K562 (cell line): Measurements from ENCODE around the gene CRB2. TPM values are rescaled to one million over a fixed set of nuclear protein-coding genes. Genes with fewer than 3 reads are reported as not detected.

Experiments
- ARID4B ChIP-seq: sonication (generic); formaldehyde crosslinking; IDR thresholded peaks from 2 replicates; pipeline ENCODE4 v1.8.0; 2022; ENCODE audit warnings: mild to moderate bottlenecking, missing genetic modification reagents
- DNMT1 ChIP-seq: fragments of 450-650 bp; IDR thresholded peaks from 2 replicates; pipeline ENCODE4 v1.6.1; 2016; ENCODE audit warnings: antibody characterized with exemption, mild to moderate bottlenecking
- GTF2F1 ChIP-seq: IDR thresholded peaks from 2 replicates; pipeline ENCODE4 v1.6.1; 2011; ENCODE audit warnings: low read depth, low read length, improper control_type of control experiment
- HDAC2 ChIP-seq: fragments of 450-650 bp; IDR thresholded peaks from 2 replicates; pipeline ENCODE4 v1.6.1; 2016; ENCODE audit warnings: mild to moderate bottlenecking
- HOMEZ ChIP-seq: fragments of 250-450 bp; sonication (Bioruptor Pico); IDR thresholded peaks from 2 replicates; pipeline ENCODE4 v1.4.0; 2020; ENCODE audit warnings: mild to moderate bottlenecking, moderate library complexity
- HSF4 ChIP-seq: fragments of 250-450 bp; sonication (Bioruptor Pico); IDR thresholded peaks from 2 replicates; pipeline ENCODE4 v2.1.2; 2022; ENCODE audit warnings: mild to moderate bottlenecking, moderate library complexity, borderline replicate concordance
- JUND ChIP-seq, 2 experiments: IDR thresholded peaks; 2 replicates in 1 of 2; 3 replicates in 1 of 2; pipeline ENCODE4 v1.6.1; 2011; ENCODE audit warnings: borderline replicate concordance in 2 of 2, low read depth in 2 of 2, low read length in 2 of 2, improper control_type of control experiment in 1 of 2, missing biosample characterization in 1 of 2, missing genetic modification characterization in 1 of 2, missing genetic modification reagents in 1 of 2
- NFYB ChIP-seq: IDR thresholded peaks from 2 replicates; pipeline ENCODE4 v1.6.1; 2011; ENCODE audit warnings: mild to moderate bottlenecking, moderate library complexity; ENCODE audit not compliant: insufficient read length; ENCODE audit errors: extremely low read depth
- NR2F6 ChIP-seq: fragments of 450-650 bp; formaldehyde crosslinking; IDR thresholded peaks from 2 replicates; pipeline ENCODE4 v1.4.0; 2020; ENCODE audit warnings: mild to moderate bottlenecking
- SMARCC2 ChIP-seq: fragments of 450-650 bp; IDR thresholded peaks from 2 replicates; pipeline ENCODE4 v1.6.1; 2017; ENCODE audit warnings: antibody characterized with exemption, moderate library complexity, mild to moderate bottlenecking, low read depth
- SRSF9 ChIP-seq: fragments of 200-400 bp; formaldehyde crosslinking; IDR thresholded peaks from 2 replicates; pipeline ENCODE4 v1.6.1; 2017; ENCODE audit warnings: low read depth, low read length, borderline replicate concordance
- STAG1 ChIP-seq: sonication (generic); formaldehyde crosslinking; IDR thresholded peaks from 2 replicates; pipeline ENCODE4 v1.5.0; 2020; ENCODE audit warnings: missing genetic modification reagents, borderline replicate concordance
- SUPT5H ChIP-seq: fragments of 450-650 bp; IDR thresholded peaks from 2 replicates; pipeline ENCODE4 v1.6.1; 2016
- YY1 ChIP-seq, 3 experiments: IDR thresholded peaks; 2 replicates each; pipeline ENCODE4 v1.6.1; 2011; ENCODE audit warnings: low read length in 2 of 3, mild to moderate bottlenecking in 2 of 3, moderate library complexity in 2 of 3, borderline replicate concordance in 1 of 3, control low read depth in 1 of 3, low read depth in 1 of 3; ENCODE audit not compliant: insufficient read depth in 3 of 3, insufficient replicate concordance in 2 of 3, control insufficient read depth in 1 of 3, insufficient read length in 1 of 3; ENCODE audit errors: extremely low read depth in 1 of 3
- ZNF217 ChIP-seq: sonication (generic); formaldehyde crosslinking; IDR thresholded peaks from 2 replicates; pipeline ENCODE4 v1.8.0; 2022; ENCODE audit warnings: mild to moderate bottlenecking, missing genetic modification reagents
- ZNF280A ChIP-seq: fragments of 450-650 bp; IDR thresholded peaks from 2 replicates; pipeline ENCODE4 v1.6.1; 2018; ENCODE audit warnings: mild to moderate bottlenecking, low read depth; ENCODE audit not compliant: partially characterized antibody
- ZNF431 ChIP-seq: sonication (generic); formaldehyde crosslinking; IDR thresholded peaks from 2 replicates; pipeline ENCODE4 v1.8.0; 2022; ENCODE audit warnings: mild to moderate bottlenecking, missing genetic modification reagents
- ZNF740 ChIP-seq, 3 experiments: fragments of 200-800 bp in 1 of 3; sonication (Bioruptor generic) in 1 of 3; sonication (generic) in 1 of 3; formaldehyde crosslinking in 1 of 3; IDR thresholded peaks; 2 replicates each; pipeline versions ENCODE4 v1.6.1 to v1.8.0; 2016 to 2022; ENCODE audit warnings: mild to moderate bottlenecking in 2 of 3, missing compliant biosample characterization in 2 of 3, missing genetic modification characterization in 2 of 3, missing genetic modification reagents in 1 of 3
- polyA plus RNA-seq, 8 experiments: library from polyadenylated mRNA; depleted of rRNA in 4 of 8; stranded (reverse) in 5 of 8; unstranded in 3 of 8; fragments of >200 nt; fragmentation: Nextera tagmentation in 2 of 8; fragmentation: Illumina TruSeq in 1 of 8; extraction: Ambion mirVana in 2 of 8; extraction: Trizol in 1 of 8; gene quantifications; 2 replicates each; pipeline versions ENCODE4 v1.2.1 to v1.2.3, GENCODE V29; 2011 to 2014; ENCODE audit warnings: inconsistent platforms in 1 of 8, missing spikeins in 1 of 8
- total RNA-seq, 7 experiments: library from RNA; depleted of rRNA in 6 of 7; stranded (reverse); fragments of >200 nt in 6 of 7; fragmentation: Illumina TruSeq in 2 of 7; extraction: Trizol in 2 of 7; gene quantifications; 2 replicates each; pipeline versions ENCODE4 v1.2.1 to v1.2.3, GENCODE V29; 2011 to 2021; ENCODE audit warnings: low replicate concordance in 1 of 7

The CRB2 gene
- total and polyA plus RNA-seq, 9 of the 15 experiments (the other 6 are each of a cell fraction or from before 2014, with no cell fraction given), result 0.13 to 1.2 (median 0.25) TPM; not detected in 2

- TF ChIP-seq ZNF740 (CRISPR knock-in tag; IDR thresholded peaks at IDR 0.05) (no peak), ZNF740 (tag; IDR thresholded peaks at IDR 0.05) (no peak), HDAC2 (peak; percentile 65; the same call in 1 of the 2 replicates), SRSF9 (no peak), ZNF431 (no peak), GTF2F1 (no peak), YY1 (IDR thresholded peaks at IDR 0.05; ENCODE audit: borderline replicate concordance in 1 of 3, control insufficient read depth in 1 of 3, extremely low read depth in 1 of 3, insufficient read depth in 3 of 3, insufficient read length in 1 of 3, insufficient replicate concordance in 2 of 3, low read depth in 1 of 3, low read length in 2 of 3) (peak in 1 of 3 experiments; percentile 31), DNMT1 (no peak), HSF4 (CRISPR knock-in tag) (no peak), SMARCC2 (no peak), NR2F6 (CRISPR knock-in tag) (no peak), STAG1 (CRISPR knock-in tag) (peak; percentile 96), ARID4B (CRISPR knock-in tag) (no peak), SUPT5H (no peak), HOMEZ (CRISPR knock-in tag) (no peak), ZNF280A (no peak), NFYB (no peak), ZNF217 (no peak), JUND (IDR thresholded peaks at IDR 0.05; ENCODE audit: borderline replicate concordance, low read depth, low read length) (no peak), JUND (tag; IDR thresholded peaks at IDR 0.05; ENCODE audit: borderline replicate concordance, low read depth, low read length) (no peak)
Measured at GRCh38 chr9:123353984-123354591, 1.9 kb upstream of the CRB2 start (continued).
